GM15510 (cell line): ENCODE measurements around the gene POU6F1.

Source experiments
- POLR2A ChIP-seq: IDR thresholded peaks from 3 replicates; pipeline ENCODE4 v1.6.1; 2011; ENCODE audit warnings: borderline replicate concordance; ENCODE audit not compliant: insufficient read length; ENCODE audit errors: extremely low read depth

Gene POU6F1

GRCh38 chr12:51217968-51218606 lies at the start of gene POU6F1:
POU6F1 (minus strand) TSS chr12:51218062; CDS start chr12:51206836, 11,226 bp downstream.
- peak; percentile 33 for TF ChIP-seq POLR2A

- no peak for TF ChIP-seq POLR2A
Measured at GRCh38 chr12:51265024-51265423, 47.2 kb upstream of the POU6F1 start.

GRCh38 chr12:51264297-51264696 lies 46.4 kb upstream of the POU6F1 start:
- TF ChIP-seq POLR2A = no peak

GRCh38 chr12:51263341-51263740 lies 45.5 kb upstream of the POU6F1 start:
- no peak for TF ChIP-seq POLR2A

- no peak for TF ChIP-seq POLR2A
Measured at GRCh38 chr12:51262758-51263177, 44.9 kb upstream of the POU6F1 start.

GRCh38 chr12:51254536-51254935 lies 36.7 kb upstream of the POU6F1 start:
- no peak for TF ChIP-seq POLR2A

GRCh38 chr12:51253276-51253675 lies 35.4 kb upstream of the POU6F1 start:
- no peak for TF ChIP-seq POLR2A

- TF ChIP-seq POLR2A = no peak
Measured at GRCh38 chr12:51247523-51248206, 29.8 kb upstream of the POU6F1 start.

- TF ChIP-seq POLR2A = no peak
Measured at GRCh38 chr12:51246254-51246853, 28.5 kb upstream of the POU6F1 start.

GRCh38 chr12:51245476-51246253 lies 27.8 kb upstream of the POU6F1 start:
- TF ChIP-seq POLR2A = no peak

GRCh38 chr12:51244269-51244668 lies 26.4 kb upstream of the POU6F1 start:
- no peak for TF ChIP-seq POLR2A

GRCh38 chr12:51242876-51243275 lies 25.0 kb upstream of the POU6F1 start:
- no peak for TF ChIP-seq POLR2A

GRCh38 chr12:51242120-51242519 lies 24.3 kb upstream of the POU6F1 start:
- TF ChIP-seq POLR2A = no peak

- TF ChIP-seq POLR2A = no peak
Measured at GRCh38 chr12:51240971-51241370, 23.1 kb upstream of the POU6F1 start.
